Measurements from ENCODE around the gene DUSP9. TPM values are rescaled to one million over a fixed set of nuclear protein-coding genes. Genes with fewer than 3 reads are reported as not detected.

Gene DUSP9
- total RNA-seq, 1 experiment from 2014 or later: 2.4 TPM

DNA sequence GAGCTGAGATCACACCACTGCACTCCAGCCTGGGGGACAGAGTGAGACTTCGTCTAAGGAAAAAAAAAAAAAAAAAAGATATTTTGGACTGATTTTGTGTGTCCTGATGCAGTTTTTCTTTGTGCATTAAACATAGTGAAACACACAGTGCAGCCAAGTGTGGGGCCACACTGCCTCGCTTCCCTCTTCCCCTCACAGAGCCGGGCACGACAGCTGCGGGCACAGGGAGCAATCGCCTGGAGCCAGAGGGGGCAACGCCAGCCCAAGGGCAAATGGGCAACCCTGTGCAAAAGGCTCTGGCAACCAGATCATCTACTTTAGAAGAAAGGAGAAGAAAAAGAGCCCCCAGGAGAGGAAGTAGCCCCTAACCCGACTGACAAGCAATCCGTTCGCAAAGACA is 34.6 kb upstream of the DUSP9 start:
- WGBS (ENCODE audit: extremely low coverage, insufficient read length, low lambda C conversion rate): no CpG with 5 or more reads among the region's 10 CpGs

More for the DNA sequence above, 34.6 kb upstream of the DUSP9 start:
- Histone ChIP-seq H3K23me2 (ENCODE audit: insufficient read length, low read depth, low read length, poor library complexity, severe bottlenecking) (peaks cover 5% of the 10 kb centered on the region), H3T11ph (ENCODE audit: low read length) (no peak overlapping the region), H2BK20ac (ENCODE audit: low read depth, low read length, poor library complexity, severe bottlenecking) (no peak overlapping the region), H2BK12ac (ENCODE audit: insufficient read length, low read depth, low read length) (no peak overlapping the region), H4K20me1 (ENCODE audit: control insufficient read depth, insufficient read depth, insufficient read length) (no peaks in the 10 kb centered on the region), H3K79me1 (ENCODE audit: insufficient read depth, low read depth, low read length, poor library complexity, severe bottlenecking) (no peaks in the 10 kb centered on the region), H2BK120ac (ENCODE audit: low read depth, low read length, poor library complexity, severe bottlenecking) (no peak overlapping the region), H3K27me3 (ENCODE audit: insufficient read depth, low read length) (no peaks in the 10 kb centered on the region; the same call in 1 of the 2 replicates), H4K5ac (ENCODE audit: insufficient read length, low read depth, low read length) (no peak overlapping the region), H4K91ac (ENCODE audit: insufficient read length, low read depth, low read length) (no peak overlapping the region), H3K4me2 (ENCODE audit: insufficient read depth, insufficient read length, low read length) (no peak overlapping the region), H3K18ac (ENCODE audit: insufficient read length, low read depth, low read length) (no peak overlapping the region), H2AK5ac (ENCODE audit: insufficient read length, low read length) (no peak overlapping the region), H3K56ac (ENCODE audit: insufficient read length, low read depth, low read length) (no peak overlapping the region), H2BK15ac (ENCODE audit: low read depth, low read length) (no peak overlapping the region), H3K27ac (ENCODE audit: insufficient read length, low read depth, low read length) (no peak overlapping the region), H2BK5ac (ENCODE audit: insufficient read length, low read length) (no peak overlapping the region), H4K8ac (replicated peaks; ENCODE audit: insufficient read length, low read depth, low read length) (no peak overlapping the region), H3K23ac (ENCODE audit: insufficient read length, low read depth, low read length) (no peak overlapping the region), H3K9ac (ENCODE audit: extremely low read depth, insufficient read length, low read length) (no peak overlapping the region), H3K14ac (ENCODE audit: insufficient read depth, low read length) (no peak overlapping the region), H3K79me2 (ENCODE audit: insufficient read depth, low read length) (no peaks in the 10 kb centered on the region), H3K4me1 (ENCODE audit: insufficient read depth, low read length) (no peaks in the 10 kb centered on the region), H3K9me3 (ENCODE audit: control insufficient read depth, low read depth, low read length) (peaks cover 29% of the 10 kb centered on the region), H3K4ac (ENCODE audit: low read depth, low read length) (no peak overlapping the region), H2AFZ (ENCODE audit: low read length) (no peak overlapping the region)
- Mint-ChIP-seq H3K9me3 (peaks cover 65 to 71% of the 10 kb centered on the region in 2 experiments), H3K4me3 (no peak overlapping the region), H3K4me1 (0 out of 4 replicates have a peak, but pooled peaks cover 0 to 3% of the 10 kb centered on the region in 2 experiments), H3K27ac (no peak overlapping the region), H3K36me3 (ENCODE audit: insufficient read depth in 1 of 3, low read depth in 3 of 3) (no peaks in the 10 kb centered on the region; a peak in 3 of 7 replicates), H3K27me3 (ENCODE audit: low read depth) (peaks cover 90% of the 10 kb centered on the region)
- TF ChIP-seq, protein P1, sequence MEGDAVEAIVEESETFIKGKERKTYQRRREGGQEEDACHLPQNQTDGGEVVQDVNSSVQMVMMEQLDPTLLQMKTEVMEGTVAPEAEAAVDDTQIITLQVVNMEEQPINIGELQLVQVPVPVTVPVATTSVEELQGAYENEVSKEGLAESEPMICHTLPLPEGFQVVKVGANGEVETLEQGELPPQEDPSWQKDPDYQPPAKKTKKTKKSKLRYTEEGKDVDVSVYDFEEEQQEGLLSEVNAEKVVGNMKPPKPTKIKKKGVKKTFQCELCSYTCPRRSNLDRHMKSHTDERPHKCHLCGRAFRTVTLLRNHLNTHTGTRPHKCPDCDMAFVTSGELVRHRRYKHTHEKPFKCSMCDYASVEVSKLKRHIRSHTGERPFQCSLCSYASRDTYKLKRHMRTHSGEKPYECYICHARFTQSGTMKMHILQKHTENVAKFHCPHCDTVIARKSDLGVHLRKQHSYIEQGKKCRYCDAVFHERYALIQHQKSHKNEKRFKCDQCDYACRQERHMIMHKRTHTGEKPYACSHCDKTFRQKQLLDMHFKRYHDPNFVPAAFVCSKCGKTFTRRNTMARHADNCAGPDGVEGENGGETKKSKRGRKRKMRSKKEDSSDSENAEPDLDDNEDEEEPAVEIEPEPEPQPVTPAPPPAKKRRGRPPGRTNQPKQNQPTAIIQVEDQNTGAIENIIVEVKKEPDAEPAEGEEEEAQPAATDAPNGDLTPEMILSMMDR (conservative IDR thresholded peaks at IDR 0.05): no peak
- DNase-seq: no peak
